K562 (cell line): ENCODE measurements around the gene ST8SIA2. TPM values are rescaled to one million over a fixed set of nuclear protein-coding genes. Genes with fewer than 3 reads are reported as not detected.
"Not testable (repeated sequence)": the region's sequence is repeated elsewhere in the genome, so short reads cannot be mapped to it uniquely, and the experiment has no call there.

Source experiments
- ATAC-seq: fragments of 200-7000 bp; cut with Tn5 transposase; 3 replicates; pipeline ENCODE4 v1.9.1; 2020; ENCODE audit warnings: moderate library complexity
- BruUV-seq: library from RNA; stranded (reverse); fragments of 400-500 nt; replicated peaks from 2 replicates; lab custom pipeline; 2021; lab: Mats Ljungman, UMichigan
- CTCF ChIA-PET: fragments of 300-600 bp; formaldehyde crosslinking; extraction: SDS; loops from one replicate; lab custom pipeline; 2021; ENCODE audit warnings: low intra/inter-chr PET ratio; lab: Yijun Ruan, JAX
- POLR2A ChIA-PET: fragments of 300-600, 350-650 bp; sonication (Branson Sonifier 250); formaldehyde crosslinking; extraction: SDS; loops from one replicate; lab custom pipeline; 2021; ENCODE audit warnings: antibody characterized with exemption, inconsistent platforms; lab: Yijun Ruan, JAX
- DNase-seq, 4 experiments: peaks; one replicate each; pipeline versions ENCODE4 v3.0.0 to v3.0.0-alpha.2; 2011 to 2018; ENCODE audit warnings: low spot score in 3 of 4, mixed read lengths in 3 of 4; ENCODE audit errors: extremely low read depth in 1 of 4
- FAIRE-seq: peaks from 2 replicates; lab custom pipeline; 2011; peaks lifted over from hg19 to GRCh38; lab: Jason Lieb, UNC
- H2AFZ ChIP-seq: 2 replicates; pipeline ENCODE4 v1.6.0; 2011; ENCODE audit warnings: low read depth, low read length, control low read depth, inconsistent platforms
- H3K27ac ChIP-seq: fragments of 200-600 bp; 3 replicates; pipeline ENCODE4 v1.8.0; 2011; ENCODE audit warnings: low read depth, mild to moderate bottlenecking, control low read depth, inconsistent platforms, low read length, moderate library complexity, mixed read lengths; ENCODE audit errors: extremely low read depth
- H3K27me3 ChIP-seq, 2 experiments: fragments of 300-600 bp in 1 of 2; 2 replicates in 1 of 2; 3 replicates in 1 of 2; pipeline versions ENCODE4 v1.6.0 to v1.8.0; 2011; ENCODE audit warnings: inconsistent platforms in 2 of 2, low read length in 2 of 2, mild to moderate bottlenecking in 1 of 2, mixed read lengths in 1 of 2, moderate library complexity in 1 of 2; ENCODE audit not compliant: control insufficient read depth in 2 of 2, insufficient read depth in 2 of 2
- H3K36me3 ChIP-seq: fragments of 300-600 bp; 3 replicates; pipeline ENCODE4 v1.8.0; 2011; ENCODE audit warnings: mild to moderate bottlenecking, low read length, inconsistent platforms; ENCODE audit not compliant: control insufficient read depth, insufficient read depth
- H3K4me1 ChIP-seq, 2 experiments: fragments of 200-600 bp in 1 of 2; replicated peaks in 1 of 2; 2 replicates in 1 of 2; 3 replicates in 1 of 2; pipeline versions ENCODE4 v1.5.1 to v1.8.0; 2011; ENCODE audit warnings: inconsistent platforms in 2 of 2, low read length in 2 of 2, mild to moderate bottlenecking in 1 of 2, mixed read lengths in 1 of 2, moderate library complexity in 1 of 2; ENCODE audit not compliant: control insufficient read depth in 2 of 2, insufficient read depth in 2 of 2
- H3K4me2 ChIP-seq: 2 replicates; pipeline ENCODE4 v1.6.1; 2011; ENCODE audit warnings: low read length, control low read depth, inconsistent platforms, mixed read lengths; ENCODE audit not compliant: insufficient read depth
- H3K4me3 ChIP-seq: fragments of 200-600 bp; sonication (generic), shearing (Covaris generic); 2 replicates; pipeline ENCODE4 v1.5.1; 2016; ENCODE audit warnings: control low read depth, inconsistent platforms
- H3K79me2 ChIP-seq: fragments of 200-600 bp; 3 replicates; pipeline ENCODE4 v1.8.0; 2011; ENCODE audit warnings: low read length, inconsistent platforms; ENCODE audit not compliant: control insufficient read depth, insufficient read depth
- H3K9ac ChIP-seq, 2 experiments: 2 replicates each; pipeline versions ENCODE4 v1.6.0 to v1.6.1; 2011; ENCODE audit warnings: low read depth in 2 of 2, low read length in 2 of 2, control low read depth in 1 of 2, inconsistent platforms in 1 of 2, mild to moderate bottlenecking in 1 of 2, mixed read lengths in 1 of 2; ENCODE audit not compliant: insufficient read depth in 1 of 2
- H3K9me1 ChIP-seq: one replicate; pipeline ENCODE4 v1.6.0; 2011; ENCODE audit warnings: inconsistent platforms, mild to moderate bottlenecking, low read length, moderate library complexity; ENCODE audit not compliant: control insufficient read depth, insufficient read depth
- H3K9me3 ChIP-seq: replicated peaks from 2 replicates; pipeline ENCODE4 v1.5.1; 2011; ENCODE audit warnings: low read depth, low read length, inconsistent platforms; ENCODE audit not compliant: control insufficient read depth, insufficient read depth
- H4K20me1 ChIP-seq: replicated peaks from 2 replicates; pipeline ENCODE4 v1.6.1; 2011; ENCODE audit warnings: low read length, inconsistent platforms, mixed read lengths; ENCODE audit not compliant: control insufficient read depth, insufficient read depth
- ATF2 ChIP-seq: sonication (generic); formaldehyde crosslinking; IDR thresholded peaks from 2 replicates; pipeline ENCODE4 v1.8.1; 2022; ENCODE audit warnings: missing genetic modification reagents
- DPF2 ChIP-seq: fragments of 450-650 bp; IDR thresholded peaks from 2 replicates; pipeline ENCODE4 v1.6.1; 2016
- PCBP2 ChIP-seq: fragments of 200-400 bp; formaldehyde crosslinking; IDR thresholded peaks from 2 replicates; pipeline ENCODE4 v1.6.1; 2018; ENCODE audit warnings: low read length, low read depth, mild to moderate bottlenecking, moderate library complexity; ENCODE audit not compliant: poor library complexity, severe bottlenecking
- PURB ChIP-seq: sonication (generic); formaldehyde crosslinking; IDR thresholded peaks from 2 replicates; pipeline ENCODE4 v1.9.0; 2021; ENCODE audit warnings: low read depth, mild to moderate bottlenecking, missing genetic modification reagents
- RBM25 ChIP-seq: fragments of 200-400 bp; formaldehyde crosslinking; IDR thresholded peaks from 2 replicates; pipeline ENCODE4 v1.6.1; 2018; ENCODE audit warnings: low read length, low read depth, moderate library complexity; ENCODE audit not compliant: severe bottlenecking
- RFX7 ChIP-seq: fragments of 250-450 bp; sonication (Bioruptor Pico); IDR thresholded peaks from 2 replicates; pipeline ENCODE4 v1.5.1; 2021; ENCODE audit warnings: mild to moderate bottlenecking
- SMARCE1 ChIP-seq: fragments of 450-650 bp; IDR thresholded peaks from 2 replicates; pipeline ENCODE4 v1.7.1; 2016; ENCODE audit warnings: mild to moderate bottlenecking
- STAG1 ChIP-seq: sonication (generic); formaldehyde crosslinking; IDR thresholded peaks from 2 replicates; pipeline ENCODE4 v1.5.0; 2020; ENCODE audit warnings: missing genetic modification reagents, borderline replicate concordance
- ZNF146 ChIP-seq: IDR thresholded peaks from one replicate; pipeline ENCODE4 v1.6.1; 2018; ENCODE audit warnings: missing compliant biosample characterization; ENCODE audit not compliant: unreplicated experiment
- WGBS: fragments of 100-300 bp; shearing (Covaris generic); methylation state at CpG from one replicate; pipeline ENCODE4 v1.1.6; 2016; ENCODE audit warnings: low coverage, mixed read lengths; ENCODE audit not compliant: insufficient coverage; ENCODE audit errors: missing lambda C conversion rate; 5-methylcytosine and 5-hydroxymethylcytosine counted together
- in situ Hi-C: fragments of 300-500 bp; cut with MboI; formaldehyde crosslinking; loops from 4 replicates; pipeline ENCODE4 v1.15.0; 2018; ENCODE audit warnings: inconsistent platforms, mixed read lengths
- intact Hi-C: fragments of 100-400 bp; cut with micrococcal nuclease; formaldehyde crosslinking; loops from 2 replicates; pipeline ENCODE4 v1.14.2; 2022
- polyA plus RNA-seq, 8 experiments: library from polyadenylated mRNA; depleted of rRNA in 4 of 8; stranded (reverse) in 5 of 8; unstranded in 3 of 8; fragments of >200 nt; fragmentation: Nextera tagmentation in 2 of 8; fragmentation: Illumina TruSeq in 1 of 8; extraction: Ambion mirVana in 2 of 8; extraction: Trizol in 1 of 8; gene quantifications; 2 replicates each; pipeline versions ENCODE4 v1.2.1 to v1.2.3, GENCODE V29; 2011 to 2014; ENCODE audit warnings: inconsistent platforms in 1 of 8, missing spikeins in 1 of 8
- total RNA-seq, 7 experiments: library from RNA; depleted of rRNA in 6 of 7; stranded (reverse); fragments of >200 nt in 6 of 7; fragmentation: Illumina TruSeq in 2 of 7; extraction: Trizol in 2 of 7; gene quantifications; 2 replicates each; pipeline versions ENCODE4 v1.2.1 to v1.2.3, GENCODE V29; 2011 to 2021; ENCODE audit warnings: low replicate concordance in 1 of 7

Gene ST8SIA2
- total and polyA plus RNA-seq, 9 of the 15 experiments (the other 6 are each of a cell fraction or from before 2014, with no cell fraction given): not detected

- DNase-seq, H3K9me3 ChIP-seq: not testable (repeated sequence)
- POLR2A ChIA-PET: interaction anchor here (0.6 kb wide), 1 partner anchor 22 kb away, joined by 3 read pairs; no protein-coding TSS in a partner anchor
These were observed 86.0 kb downstream of the ST8SIA2 start for GRCh38 chr15:92479730-92480129.

GRCh38 chr15:92480361-92480760 is 86.7 kb downstream of the ST8SIA2 start:
- intact Hi-C loops: no loop called here
- Histone ChIP-seq H3K9me1 (no peaks in the 10 kb centered on the region), H3K27ac (no peak overlapping the region), H3K9ac (no peak overlapping the region), H3K79me2 (no peaks in the 10 kb centered on the region)
- no TSS peak for BruUV-seq
- no peak for FAIRE-seq
- TF ChIP-seq ATF2 (CRISPR knock-in tag) (no peak), DPF2 (no peak), PURB (CRISPR knock-in tag) (no peak), PCBP2 (no peak), RFX7 (no peak), STAG1 (CRISPR knock-in tag) (no peak), SMARCE1 (no peak)
- TF ChIP-seq, all 486 proteins: peak for 0
- Histone ChIP-seq H3K4me3 (no peak overlapping the region), H4K20me1 (no peaks in the 10 kb centered on the region), H3K9me3 (no peaks in the 10 kb centered on the region), H3K36me3 (no peaks in the 10 kb centered on the region), H3K4me2 (no peak overlapping the region), H3K27me3 (0 out of 5 replicates have a peak, but pooled peaks cover 0 to 5% of the 10 kb centered on the region in 2 experiments), H2AFZ (no peak overlapping the region), H3K4me1 (no peaks in the 10 kb centered on the region)
- no peak for DNase-seq
- WGBS: 0% methylated on average over 4 of the region's 4 CpGs
- no peak for ATAC-seq
- POLR2A ChIA-PET: no interaction called here
- in situ Hi-C loops: no loop called here
- CTCF ChIA-PET: no interaction called here

More at GRCh38 chr15:92479730-92480129, 86.0 kb downstream of the ST8SIA2 start:
- H3K36me3 ChIP-seq, CTCF ChIA-PET, H3K4me2 ChIP-seq, BruUV-seq, H2AFZ ChIP-seq, H3K4me3 ChIP-seq, H3K27me3 ChIP-seq, H3K9ac ChIP-seq, H3K4me1 ChIP-seq, FAIRE-seq, H3K27ac ChIP-seq, intact Hi-C loops, H4K20me1 ChIP-seq, ATAC-seq, in situ Hi-C loops, H3K9me1 ChIP-seq, H3K79me2 ChIP-seq: not testable (repeated sequence)
- peak; percentile 68 for TF ChIP-seq ZNF146 (CRISPR knock-in tag)
- peak; percentile 12 for TF ChIP-seq RBM25
- WGBS: 13% methylated on average over 1 of the region's 2 CpGs
